ENCODE results near the gene ABCA12.

DNA sequence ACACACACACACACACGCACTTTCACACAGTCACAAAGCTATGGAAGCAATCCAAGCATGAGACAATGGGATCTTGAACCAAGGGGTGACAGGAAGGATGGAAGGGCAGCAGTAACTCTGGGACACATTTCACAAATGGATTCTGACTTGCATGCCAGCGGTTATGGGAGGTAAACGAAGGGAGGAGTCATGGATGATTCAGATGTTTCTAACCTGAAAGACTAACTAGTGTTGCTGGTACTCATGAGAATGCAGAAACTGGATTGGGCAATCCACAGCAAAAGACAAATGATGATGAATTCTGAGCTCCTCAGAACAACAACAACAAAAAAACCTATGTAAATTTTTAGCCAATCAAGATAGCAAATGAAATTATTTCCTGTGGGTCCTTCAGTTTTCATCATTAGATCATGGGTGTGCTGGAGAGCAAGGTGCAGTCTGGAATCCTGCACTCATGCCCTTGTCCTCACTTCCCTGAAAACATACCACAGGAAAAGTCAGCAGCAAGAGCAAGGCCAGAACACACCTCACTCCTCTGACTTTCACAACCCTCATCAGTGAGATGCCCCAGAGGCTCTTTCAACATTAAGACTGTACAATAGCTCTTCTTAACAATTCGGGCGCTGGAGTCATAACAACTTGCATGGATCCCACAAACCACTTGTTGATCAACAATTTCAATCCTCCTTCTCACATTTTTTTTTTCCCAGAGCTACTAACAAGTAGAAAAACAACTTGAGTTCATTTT, 32.6 kb downstream of the ABCA12 start:
- TF ChIP-seq, protein P1, sequence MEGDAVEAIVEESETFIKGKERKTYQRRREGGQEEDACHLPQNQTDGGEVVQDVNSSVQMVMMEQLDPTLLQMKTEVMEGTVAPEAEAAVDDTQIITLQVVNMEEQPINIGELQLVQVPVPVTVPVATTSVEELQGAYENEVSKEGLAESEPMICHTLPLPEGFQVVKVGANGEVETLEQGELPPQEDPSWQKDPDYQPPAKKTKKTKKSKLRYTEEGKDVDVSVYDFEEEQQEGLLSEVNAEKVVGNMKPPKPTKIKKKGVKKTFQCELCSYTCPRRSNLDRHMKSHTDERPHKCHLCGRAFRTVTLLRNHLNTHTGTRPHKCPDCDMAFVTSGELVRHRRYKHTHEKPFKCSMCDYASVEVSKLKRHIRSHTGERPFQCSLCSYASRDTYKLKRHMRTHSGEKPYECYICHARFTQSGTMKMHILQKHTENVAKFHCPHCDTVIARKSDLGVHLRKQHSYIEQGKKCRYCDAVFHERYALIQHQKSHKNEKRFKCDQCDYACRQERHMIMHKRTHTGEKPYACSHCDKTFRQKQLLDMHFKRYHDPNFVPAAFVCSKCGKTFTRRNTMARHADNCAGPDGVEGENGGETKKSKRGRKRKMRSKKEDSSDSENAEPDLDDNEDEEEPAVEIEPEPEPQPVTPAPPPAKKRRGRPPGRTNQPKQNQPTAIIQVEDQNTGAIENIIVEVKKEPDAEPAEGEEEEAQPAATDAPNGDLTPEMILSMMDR (IDR thresholded peaks at IDR 0.05) = no peak
- no peak for TF ChIP-seq EZH2phosphoT487 (IDR thresholded peaks at IDR 0.05)
